Measurements from ENCODE around the gene MED8. TPM values are rescaled to one million over a fixed set of nuclear protein-coding genes. Genes with fewer than 3 reads are reported as not detected.
"Not testable (repeated sequence)": the region's sequence is repeated elsewhere in the genome, so short reads cannot be mapped to it uniquely, and the experiment has no call there.

The MED8 gene
- total RNA-seq, 1 experiment from 2014 or later = 39.3 TPM

DNA sequence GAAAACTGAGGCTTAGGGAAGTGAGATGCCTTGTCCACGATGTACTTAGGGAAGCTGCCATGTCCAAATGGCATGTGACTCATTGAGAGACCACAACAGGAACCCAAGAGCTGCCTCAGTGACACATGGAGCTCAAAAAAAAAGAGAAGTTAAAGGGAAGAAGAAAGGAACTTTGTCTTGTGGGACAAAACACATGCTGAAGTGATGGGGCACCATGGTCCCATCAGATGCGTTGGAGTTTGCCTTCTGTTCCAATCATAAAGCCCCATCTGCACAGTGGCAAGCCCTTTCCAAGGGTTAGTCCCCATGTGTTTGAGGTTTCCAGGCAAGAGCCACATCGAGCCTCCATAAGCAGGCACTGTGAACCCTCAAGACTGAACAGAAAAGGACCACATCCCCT is 8.0 kb downstream of the MED8 start:
- Histone ChIP-seq H3K4me1 (peaks cover 22% of the 10 kb centered on the region), H3K4me3 (no peak overlapping the region), H3K27me3 (no peaks in the 10 kb centered on the region), H3K27ac (peak overlapping the region; percentile 59), H3K36me3 (peaks cover 20% of the 10 kb centered on the region), H3K9me3 (replicated peaks) (no peaks in the 10 kb centered on the region)
- no peak for DNase-seq

DNA sequence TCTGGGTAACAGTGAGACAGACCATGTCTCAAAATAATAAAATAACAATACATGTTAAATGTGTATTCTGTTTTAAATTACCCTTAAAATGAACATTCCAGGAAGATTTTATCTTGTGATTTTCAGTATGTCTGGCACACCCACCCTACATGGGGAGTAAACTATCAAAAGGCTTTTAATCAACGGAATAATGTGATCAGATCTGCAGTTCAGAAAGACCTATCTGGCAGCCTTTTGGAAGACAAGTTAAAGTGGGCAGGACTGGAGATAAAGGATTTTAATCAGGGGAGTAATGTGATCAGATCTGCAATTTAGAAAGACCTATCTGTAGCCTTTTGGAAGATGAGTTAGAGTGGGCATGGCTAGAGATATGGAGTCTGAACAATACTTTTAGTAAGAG is 10.1 kb downstream of the MED8 start:
- peaks cover 22% of the 10 kb centered on the region for H3K4me1 ChIP-seq
- no peak for DNase-seq
- H3K9me3 ChIP-seq (replicated peaks) = no peaks in the 10 kb centered on the region
- peaks cover 4% of the 10 kb centered on the region; the same call in 1 of the 2 replicates for H3K36me3 ChIP-seq
- no peak overlapping the region for H3K27ac ChIP-seq
- H3K27me3 ChIP-seq = no peaks in the 10 kb centered on the region
- no peak overlapping the region for H3K4me3 ChIP-seq

DNA sequence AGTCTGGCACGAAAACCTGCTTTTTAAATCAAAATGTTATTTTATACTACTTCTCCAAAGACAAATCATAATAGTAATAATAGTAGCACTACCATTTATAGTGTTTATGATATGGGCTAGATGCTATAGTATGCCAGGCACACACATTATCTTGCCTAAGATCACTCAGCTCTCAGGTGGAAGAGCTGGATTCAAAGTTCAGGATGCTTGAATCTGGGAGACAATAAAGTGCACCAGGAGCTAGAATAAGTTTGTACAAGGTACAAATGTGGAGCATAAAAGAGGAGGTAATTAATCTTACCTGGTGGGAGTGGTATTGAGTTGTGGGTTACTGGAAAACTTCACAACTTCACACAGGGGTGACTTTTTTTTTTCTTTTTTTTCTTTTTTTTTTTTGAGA is 11.8 kb downstream of the MED8 start:
- Histone ChIP-seq H3K27ac (no peak overlapping the region), H3K4me1 (peaks cover 17% of the 10 kb centered on the region)

DNA sequence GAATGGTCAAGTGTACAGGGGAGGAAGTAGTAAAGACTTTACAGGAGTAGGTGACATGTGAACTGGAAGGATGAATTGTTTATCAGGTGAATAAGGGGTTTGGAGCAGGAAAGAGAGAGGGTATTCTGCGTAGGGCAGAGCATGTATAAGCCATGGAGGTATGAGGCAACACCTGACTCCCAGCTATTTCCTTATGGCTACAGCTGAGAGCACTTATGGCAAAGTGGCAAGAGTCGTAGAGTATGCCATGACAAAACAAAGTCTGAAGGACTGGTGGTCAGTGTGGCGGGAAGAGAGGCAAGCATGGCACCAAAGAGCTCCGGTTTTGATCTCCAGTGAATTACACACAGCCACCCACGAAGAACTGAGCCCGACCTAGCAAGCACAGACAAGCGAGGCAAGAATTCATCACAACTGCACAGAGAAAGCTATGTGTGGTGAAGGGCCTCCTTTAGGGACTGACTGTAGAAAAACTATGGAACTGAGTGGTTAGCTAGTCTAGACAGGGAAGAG is 12.8 kb downstream of the MED8 start:
- no peaks in the 10 kb centered on the region for H3K9me3 ChIP-seq (replicated peaks)
- no peak overlapping the region for H3K27ac ChIP-seq
- DNase-seq = no peak
- H3K27me3 ChIP-seq = no peaks in the 10 kb centered on the region
- no peak overlapping the region for H3K4me3 ChIP-seq
- H3K36me3 ChIP-seq = no peaks in the 10 kb centered on the region
- peaks cover 6% of the 10 kb centered on the region for H3K4me1 ChIP-seq

More for the DNA sequence above, 11.8 kb downstream of the MED8 start:
- Histone ChIP-seq H3K36me3 (0 out of 2 replicates have a peak, but pooled peaks cover 2% of the 10 kb centered on the region), H3K4me3 (no peak overlapping the region), H3K9me3 (replicated peaks) (no peaks in the 10 kb centered on the region), H3K27me3 (no peaks in the 10 kb centered on the region)
- no peak for DNase-seq

DNA sequence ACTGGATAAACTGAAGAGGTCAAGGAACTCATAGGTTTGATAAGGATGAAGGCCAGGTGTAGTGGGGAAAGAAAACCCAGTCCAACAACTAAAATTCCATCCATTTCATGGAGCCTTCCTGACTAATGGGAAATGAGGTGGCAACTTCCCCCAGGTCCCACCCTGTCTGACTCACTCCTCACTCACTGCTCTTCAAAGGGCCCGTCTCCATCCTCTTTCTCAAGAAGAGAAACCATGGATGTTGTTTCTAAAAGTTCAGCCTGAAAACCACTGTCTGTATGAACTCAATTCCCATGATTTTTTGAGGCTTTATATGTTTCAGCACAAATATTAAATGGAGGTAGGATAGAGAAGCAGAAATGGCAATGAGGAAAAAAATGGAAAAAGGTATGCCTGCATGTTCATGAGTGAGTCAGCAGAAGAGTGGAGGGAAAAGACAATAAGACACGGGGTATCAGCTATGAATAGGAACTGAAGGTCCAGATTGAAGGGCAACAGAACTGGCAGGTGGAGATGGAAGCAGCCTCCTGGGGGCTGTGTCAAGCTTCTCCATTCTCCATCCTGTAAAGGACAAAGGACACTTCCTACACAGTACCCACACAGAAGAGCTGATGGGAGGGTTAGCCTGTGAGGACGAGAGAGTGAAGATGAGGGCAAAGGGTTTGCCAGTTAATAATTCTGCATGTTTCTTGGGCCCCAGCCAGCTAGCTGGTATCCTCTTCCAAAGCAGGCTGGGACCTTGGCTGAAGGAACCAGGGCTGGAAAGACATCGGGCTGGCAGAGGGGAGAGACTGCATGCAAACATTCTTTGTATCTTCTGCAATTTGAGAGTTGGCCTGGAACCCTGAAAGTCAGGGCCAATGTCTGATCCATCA is 16.3 kb downstream of the MED8 start:
- DNase-seq = no peak
- H3K4me1 ChIP-seq = peaks cover 3% of the 10 kb centered on the region; the same call in 1 of the 2 replicates
- H3K27me3 ChIP-seq = no peaks in the 10 kb centered on the region
- H3K36me3 ChIP-seq = no peaks in the 10 kb centered on the region
- H3K9me3 ChIP-seq (replicated peaks) = no peaks in the 10 kb centered on the region
- no peak overlapping the region for H3K27ac ChIP-seq
- H3K4me3 ChIP-seq = no peak overlapping the region

DNA sequence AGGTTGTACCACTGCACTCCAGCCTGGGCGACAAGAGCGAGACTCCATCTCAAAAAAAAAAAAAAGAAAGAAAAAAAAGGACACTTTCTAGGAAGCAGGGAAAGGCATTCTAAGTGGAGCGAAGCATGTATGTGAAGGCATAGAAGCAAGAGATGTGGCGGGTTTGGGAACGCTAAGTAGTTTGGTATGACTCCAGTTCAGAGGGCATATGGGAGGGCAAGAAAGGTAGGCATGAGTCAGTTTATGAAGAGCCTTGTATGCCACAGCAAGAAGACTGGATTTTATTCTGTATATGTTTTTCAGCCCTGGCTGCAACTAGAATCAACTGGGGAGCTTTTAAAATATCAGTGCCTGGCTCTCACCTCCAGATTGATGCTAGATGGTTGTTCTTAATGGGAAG is 17.4 kb downstream of the MED8 start:
- Histone ChIP-seq H3K27ac (no peak overlapping the region), H3K36me3 (no peaks in the 10 kb centered on the region), H3K27me3 (no peaks in the 10 kb centered on the region), H3K4me1 (peaks cover 3% of the 10 kb centered on the region; the same call in 1 of the 2 replicates), H3K9me3 (replicated peaks) (no peaks in the 10 kb centered on the region), H3K4me3 (no peak overlapping the region)
- DNase-seq = no peak

DNA sequence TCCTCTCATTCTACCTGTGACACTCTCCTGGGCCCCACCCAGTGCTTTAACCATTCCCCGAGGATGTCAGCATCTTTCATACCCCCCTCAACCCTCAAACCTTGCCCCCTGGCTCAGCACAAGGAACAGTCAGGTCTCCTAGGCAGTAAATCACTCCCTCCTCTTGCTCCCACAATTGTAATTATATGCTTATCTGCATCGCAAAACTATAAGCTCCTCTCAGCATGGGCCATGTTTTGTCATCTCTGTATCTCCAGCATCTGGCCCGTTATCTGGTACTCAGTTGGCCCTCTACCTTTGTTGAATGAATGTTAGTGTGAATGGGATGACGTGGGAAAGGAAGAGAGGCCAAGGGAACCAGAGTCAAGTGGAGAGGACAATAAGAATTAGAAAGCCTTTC is 19.0 kb downstream of the MED8 start:
- H3K9me3 ChIP-seq (replicated peaks) = no peaks in the 10 kb centered on the region
- no peaks in the 10 kb centered on the region for H3K27me3 ChIP-seq
- no peak overlapping the region for H3K27ac ChIP-seq
- H3K4me3 ChIP-seq = no peak overlapping the region
- peaks cover 3% of the 10 kb centered on the region; the same call in 1 of the 2 replicates for H3K4me1 ChIP-seq
- no peaks in the 10 kb centered on the region for H3K36me3 ChIP-seq
- DNase-seq = no peak

DNA sequence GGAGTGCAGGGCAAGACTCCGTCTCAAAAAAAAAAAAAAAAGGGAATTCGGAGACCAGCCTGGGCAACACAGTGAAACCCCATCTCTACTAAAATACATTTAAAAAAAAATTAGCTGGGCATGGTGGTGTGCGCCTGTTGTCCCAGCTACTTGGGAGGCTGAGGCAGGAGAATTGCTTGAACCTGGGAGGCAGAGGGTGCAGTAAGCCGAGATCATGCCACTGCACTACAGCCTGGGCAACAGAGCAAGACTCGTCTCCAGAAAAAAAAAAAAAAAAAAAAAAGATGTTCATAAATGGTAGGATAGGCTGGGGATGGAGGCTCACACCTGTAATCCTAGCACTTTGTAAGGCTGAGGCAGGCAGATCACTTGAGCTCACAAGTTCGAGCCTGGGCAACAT is 19.8 kb downstream of the MED8 start:
- H3K4me1 ChIP-seq; H3K36me3 ChIP-seq; H3K9me3 ChIP-seq (replicated peaks); H3K4me3 ChIP-seq; H3K27ac ChIP-seq; H3K27me3 ChIP-seq; DNase-seq: not testable (repeated sequence)

DNA sequence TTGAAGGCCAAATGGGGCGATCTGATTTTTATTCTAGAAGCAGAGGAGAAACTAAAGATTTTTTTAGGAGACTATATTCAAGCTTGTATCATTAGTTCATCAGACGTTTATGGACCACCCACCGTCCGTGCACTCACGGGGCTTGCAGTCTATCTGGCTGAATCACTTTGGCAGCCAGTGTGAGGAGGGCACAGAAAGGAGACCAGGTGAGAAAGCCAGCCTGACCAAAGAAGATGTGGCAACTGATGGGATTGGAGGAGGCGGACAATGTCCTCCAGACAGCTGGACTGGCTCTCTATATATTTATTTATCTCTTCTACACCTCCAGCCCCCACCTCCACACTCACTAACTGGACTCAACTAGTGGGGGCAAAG is 21.0 kb downstream of the MED8 start:
- Histone ChIP-seq H3K4me3 (peak overlapping the region; percentile 87), H3K36me3 (peaks cover 8% of the 10 kb centered on the region)
- DNase-seq = peak in 1 of 2 experiments; percentile 41

DNA sequence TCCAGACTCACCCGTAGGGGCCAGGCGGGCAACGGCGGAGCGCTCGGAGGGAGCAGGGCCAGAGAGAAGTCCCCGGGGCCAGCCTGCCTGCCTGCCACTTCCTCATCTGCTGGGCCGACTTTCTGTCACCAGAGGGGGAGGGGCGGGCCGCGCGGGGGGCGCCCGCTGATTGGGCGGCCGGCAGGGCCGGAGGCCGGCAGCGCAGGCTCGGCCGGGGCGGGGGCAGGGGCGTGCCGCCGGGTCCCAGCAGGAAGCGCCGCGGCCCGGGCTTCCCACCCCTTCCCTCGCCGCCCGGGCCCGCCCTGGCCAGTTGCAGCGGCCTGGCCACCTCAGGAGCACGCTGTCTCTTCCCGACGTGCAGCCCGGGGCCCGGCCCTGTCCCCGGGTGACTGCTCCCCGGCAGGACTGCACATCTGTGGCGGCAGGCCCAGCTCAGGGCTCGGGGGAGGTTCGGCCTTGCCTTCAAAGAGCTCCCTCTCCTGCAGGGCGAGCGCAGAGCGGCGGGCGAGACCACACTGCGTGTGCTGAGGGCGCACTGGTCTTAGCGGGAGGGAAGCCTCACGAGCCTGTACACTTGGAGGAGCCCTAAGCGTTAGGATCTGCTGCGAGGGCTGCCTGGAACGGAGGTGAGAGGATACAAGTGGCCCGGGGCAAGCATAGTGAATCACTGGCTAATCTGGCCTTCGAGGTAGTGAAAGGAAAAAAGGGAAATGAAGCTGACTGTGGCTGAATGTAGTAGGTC is 21.5 kb downstream of the MED8 start, which contains the start of gene ELOVL1:
TSS of gene ELOVL1 (minus strand) at position 108 of the 742 bp plus-strand sequence. CDS start 2,402 bp downstream, outside the sequence.
- Histone ChIP-seq H3K4me3 (peak within 1 kb of the TSS; percentile 87), H3K36me3 (peaks cover 10% of the 10 kb centered on the region)
- peak; percentile 92 to 94 for DNase-seq

More for the DNA sequence above, 21.0 kb downstream of the MED8 start:
- no peaks in the 10 kb centered on the region for H3K9me3 ChIP-seq (replicated peaks)
- peaks cover 3% of the 10 kb centered on the region; the same call in 1 of the 2 replicates for H3K4me1 ChIP-seq
- no peaks in the 10 kb centered on the region for H3K27me3 ChIP-seq
- peak overlapping the region; percentile 73 for H3K27ac ChIP-seq

DNA sequence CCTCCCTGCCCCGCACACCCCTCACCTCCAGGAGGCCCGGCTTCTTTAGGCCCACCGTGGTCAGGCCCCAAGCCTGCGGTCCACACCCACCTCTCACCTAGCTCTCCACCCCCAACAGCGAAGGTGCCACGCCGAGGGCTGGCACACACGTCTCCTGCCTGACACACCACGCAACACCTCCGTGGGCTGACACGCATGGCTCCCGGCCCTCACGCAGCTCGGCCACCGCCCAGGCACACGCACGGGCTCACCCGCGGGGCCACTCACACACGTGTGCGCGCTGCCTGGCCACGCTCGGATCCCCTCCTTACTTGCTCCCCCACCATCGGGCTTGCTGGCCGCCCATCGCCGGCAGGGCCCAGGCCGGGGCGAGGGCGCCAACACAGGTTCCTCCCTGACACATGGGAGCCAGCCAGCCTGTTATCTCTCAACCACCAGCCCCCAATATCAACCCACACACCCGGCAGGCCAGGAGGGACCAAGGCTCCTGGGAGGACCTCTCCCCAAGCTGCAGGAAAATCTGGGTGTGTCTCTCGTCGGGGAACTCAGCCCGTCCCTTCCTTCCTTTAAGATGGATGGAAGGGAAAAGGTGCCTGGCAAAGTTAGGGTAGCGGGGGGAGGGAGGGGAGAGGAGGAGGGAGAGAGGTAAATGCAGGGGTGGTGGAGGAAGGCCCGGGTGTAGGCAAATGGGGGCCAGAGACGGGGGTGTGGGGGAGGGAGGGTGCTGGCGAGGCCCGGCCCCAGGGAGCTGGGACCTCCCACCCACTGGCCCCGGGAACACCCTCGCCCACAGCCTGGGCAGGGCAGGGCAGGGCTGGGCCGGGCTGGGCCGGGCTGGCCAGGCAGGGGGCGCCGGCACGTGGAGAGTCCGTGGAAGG is 22.3 kb downstream of the MED8 start:
- peaks cover 3% of the 10 kb centered on the region; the same call in 1 of the 2 replicates for H3K4me1 ChIP-seq
- peak overlapping the region; percentile 73; the same call in 1 of the 2 replicates for H3K27ac ChIP-seq
- no peaks in the 10 kb centered on the region for H3K27me3 ChIP-seq
- H3K4me3 ChIP-seq = peak overlapping the region; percentile 87
- DNase-seq = no peak
- no peaks in the 10 kb centered on the region for H3K9me3 ChIP-seq (replicated peaks)
- peaks cover 17% of the 10 kb centered on the region for H3K36me3 ChIP-seq

More for the DNA sequence above, 21.5 kb downstream of the MED8 start, which contains the start of gene ELOVL1:
- peaks cover 3% of the 10 kb centered on the region; the same call in 1 of the 2 replicates for H3K4me1 ChIP-seq
- H3K27me3 ChIP-seq = no peaks in the 10 kb centered on the region
- peak within 1 kb of the TSS; percentile 73 for H3K27ac ChIP-seq
- H3K9me3 ChIP-seq (replicated peaks) = no peaks in the 10 kb centered on the region

DNA sequence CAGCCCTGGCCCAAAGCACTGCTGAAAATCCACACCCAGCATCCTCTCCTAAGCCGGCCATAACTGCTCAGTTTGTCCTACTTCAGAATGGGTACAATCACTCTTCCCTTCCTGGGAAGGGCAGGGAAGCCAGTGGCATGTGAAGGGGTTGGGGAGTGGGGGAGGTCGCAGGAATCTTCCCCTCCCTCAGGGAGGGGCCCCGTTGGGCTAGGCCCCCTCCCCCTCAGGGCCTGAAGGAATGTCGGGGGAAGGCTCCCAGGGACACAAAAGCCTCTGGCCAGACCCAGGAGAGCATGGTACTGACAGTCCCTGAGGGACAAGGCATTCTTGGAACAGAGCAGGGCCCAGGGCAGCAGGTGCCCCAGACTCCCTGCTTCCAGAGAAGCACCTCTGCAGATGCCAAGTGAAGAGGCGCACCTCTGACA is 23.0 kb downstream of the MED8 start:
- Histone ChIP-seq H3K4me3 (peak overlapping the region; percentile 87; the same call in 1 of the 2 replicates), H3K27me3 (no peaks in the 10 kb centered on the region), H3K27ac (no peak overlapping the region), H3K4me1 (peaks cover 3% of the 10 kb centered on the region; the same call in 1 of the 2 replicates), H3K36me3 (peaks cover 23% of the 10 kb centered on the region), H3K9me3 (replicated peaks) (no peaks in the 10 kb centered on the region)
- DNase-seq = no peak

DNA sequence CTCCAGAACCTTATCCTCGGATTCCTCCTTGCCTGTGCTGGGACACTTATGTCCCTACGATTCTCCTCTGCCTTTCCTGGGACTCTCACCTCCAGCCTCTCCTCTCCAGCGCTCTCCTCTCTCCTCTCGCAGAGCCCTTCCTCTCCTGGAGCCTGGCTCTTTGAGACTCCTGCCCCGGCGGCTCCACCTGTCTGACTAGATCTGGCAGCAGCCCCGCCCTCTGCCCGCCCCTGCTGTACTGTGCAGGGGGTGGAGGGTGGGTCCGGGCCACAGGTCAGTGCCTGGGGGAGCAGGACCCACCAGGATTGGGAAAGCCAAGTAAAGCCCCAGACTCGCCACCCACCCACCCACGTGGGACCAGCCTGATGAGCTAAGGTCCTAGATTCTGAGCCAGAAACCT is 23.4 kb downstream of the MED8 start:
- DNase-seq = no peak
- Histone ChIP-seq H3K27me3 (no peaks in the 10 kb centered on the region), H3K4me1 (peaks cover 3% of the 10 kb centered on the region; the same call in 1 of the 2 replicates), H3K36me3 (peaks cover 28% of the 10 kb centered on the region), H3K9me3 (replicated peaks) (no peaks in the 10 kb centered on the region), H3K4me3 (no peak overlapping the region), H3K27ac (no peak overlapping the region)

DNA sequence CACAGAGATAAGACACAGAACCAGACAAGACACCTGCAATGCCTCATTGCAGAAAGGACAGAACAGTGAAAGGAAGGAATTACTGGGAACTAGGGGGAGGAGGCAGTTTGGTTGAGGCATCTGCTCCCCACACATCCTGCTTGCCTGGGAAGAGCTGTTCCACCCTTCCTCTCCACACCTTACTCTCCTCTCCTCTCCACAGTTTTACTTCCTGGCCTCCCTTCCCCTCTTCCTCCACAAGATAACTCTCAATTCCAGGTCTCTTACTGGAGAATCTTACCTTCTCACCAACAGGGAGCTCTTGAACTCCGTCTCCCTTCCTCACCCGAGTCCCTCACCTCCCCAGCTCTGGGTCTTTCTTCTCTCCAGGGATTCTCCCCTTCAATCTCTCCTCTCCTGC is 23.9 kb downstream of the MED8 start:
- no peaks in the 10 kb centered on the region for H3K27me3 ChIP-seq
- no peak overlapping the region for H3K4me3 ChIP-seq
- H3K4me1 ChIP-seq = peaks cover 4% of the 10 kb centered on the region; the same call in 1 of the 2 replicates
- no peak overlapping the region for H3K27ac ChIP-seq
- DNase-seq = no peak
- H3K9me3 ChIP-seq (replicated peaks) = no peaks in the 10 kb centered on the region
- H3K36me3 ChIP-seq = peaks cover 33% of the 10 kb centered on the region
